ENCODE measurements around the gene GLT8D2. TPM values are rescaled to one million over a fixed set of nuclear protein-coding genes. Genes with fewer than 3 reads are reported as not detected.

Gene GLT8D2
- total and polyA plus RNA-seq, 2 donors (not counting 3 experiments of a cell fraction or from before 2014, with no cell fraction given), result 1.7 to 2.6 TPM

- Histone ChIP-seq H2AFZ (ENCODE audit: low read depth, low read length) (no peak overlapping the region), H3K9ac (replicated peaks; ENCODE audit: extremely low read depth, insufficient read depth, low read length) (no peak overlapping the region), H3K27me3 (ENCODE audit: control insufficient read depth in 2 of 2, insufficient read depth in 2 of 2, low read length in 2 of 2) (peaks cover 0 to 31% of the 10 kb centered on the region in 2 experiments), H3K79me2 (ENCODE audit: control insufficient read depth, insufficient read depth, low read length) (no peaks in the 10 kb centered on the region), H3K4me1 (ENCODE audit: control insufficient read depth, extremely low read depth, insufficient read depth, low read length) (no peaks in the 10 kb centered on the region), H3K9me1 (replicated peaks; ENCODE audit: control insufficient read depth, extremely low read depth, insufficient read depth, low read length) (no peaks in the 10 kb centered on the region), H3K27ac (ENCODE audit: insufficient read depth, low read depth, low read length) (no peak overlapping the region), H3K4me2 (ENCODE audit: insufficient read depth, low read length) (no peak overlapping the region), H3K9me3 (replicated peaks; ENCODE audit: control insufficient read depth, insufficient read depth, low read length) (no peaks in the 10 kb centered on the region), H3K4me3 (replicated peaks in 1 of 3; ENCODE audit: insufficient read depth in 1 of 3, low read depth in 1 of 3, low read length in 3 of 3) (no peak overlapping the region), H4K20me1 (replicated peaks; ENCODE audit: control insufficient read depth, extremely low read depth, insufficient read depth, low read length) (no peaks in the 10 kb centered on the region), H3K36me3 (ENCODE audit: control insufficient read depth in 2 of 2, extremely low read depth in 1 of 2, insufficient read depth in 2 of 2, low read length in 2 of 2) (no peaks in the 10 kb centered on the region)
- no peak for DNase-seq (ENCODE audit: low read depth, low spot score)
- POLR2A ChIA-PET, result no interaction called here
- no peak for FAIRE-seq
- CTCF ChIA-PET, result no interaction called here
- intact Hi-C loops (cut with micrococcal nuclease), result no loop called here
- no TSS peak for BruUV-seq (replicated peaks)
- TF ChIP-seq CTCF (IDR thresholded peaks at IDR 0.05; ENCODE audit: extremely low read depth in 1 of 2, insufficient read depth in 1 of 2, low read depth in 1 of 2, low read length in 2 of 2), result no peak
- dilution Hi-C loops (cut with MboI; ENCODE audit: extremely low pct_ligation_motif_present, low sequenced_read_pairs), result no loop called here
Measured at GRCh38 chr12:104024348-104024747, 25.6 kb downstream of the GLT8D2 start.

- CTCF ChIA-PET, result no interaction called here
- H3K4me2 ChIP-seq (ENCODE audit: insufficient read depth, low read length), result no peak overlapping the region
- no peak overlapping the region for H3K9ac ChIP-seq (replicated peaks; ENCODE audit: extremely low read depth, insufficient read depth, low read length)
- peak; percentile 48 for FAIRE-seq
- H4K20me1 ChIP-seq (replicated peaks; ENCODE audit: control insufficient read depth, extremely low read depth, insufficient read depth, low read length), result no peaks in the 10 kb centered on the region
- dilution Hi-C loops (cut with MboI; ENCODE audit: extremely low pct_ligation_motif_present, low sequenced_read_pairs), result no loop called here
- DNase-seq (ENCODE audit: low read depth, low spot score), result no peak
- H2AFZ ChIP-seq (ENCODE audit: low read depth, low read length), result no peak overlapping the region
- TF ChIP-seq JUN (IDR thresholded peaks at IDR 0.05; ENCODE audit: borderline replicate concordance, insufficient read depth, insufficient read length, low read depth), result no peak
- no peak for TF ChIP-seq CTCF (IDR thresholded peaks at IDR 0.05; ENCODE audit: extremely low read depth in 1 of 2, insufficient read depth in 1 of 2, low read depth in 1 of 2, low read length in 2 of 2)
- no peak for TF ChIP-seq POLR2AphosphoS5 (IDR thresholded peaks at IDR 0.05; ENCODE audit: insufficient read depth, low read depth, low read length)
- TF ChIP-seq FOS (IDR thresholded peaks at IDR 0.05; ENCODE audit: borderline replicate concordance, insufficient read depth, low read length), result no peak
- no peak for TF ChIP-seq MAX (IDR thresholded peaks at IDR 0.05; ENCODE audit: insufficient read depth, insufficient read length)
- TF ChIP-seq EZH2 (IDR thresholded peaks at IDR 0.05; ENCODE audit: borderline replicate concordance, low read depth, low read length, severe bottlenecking), result no peak
- TF ChIP-seq POLR2A (IDR thresholded peaks at IDR 0.05; ENCODE audit: low read depth, low read length), result no peak
- no peak for TF ChIP-seq MYC (IDR thresholded peaks at IDR 0.05; ENCODE audit: low read depth, low read length)
- TF ChIP-seq GATA2 (IDR thresholded peaks at IDR 0.05; ENCODE audit: insufficient read depth, insufficient read length, low read depth, low read length), result no peak
- no peaks in the 10 kb centered on the region for H3K9me3 ChIP-seq (replicated peaks; ENCODE audit: control insufficient read depth, insufficient read depth, low read length)
- H3K79me2 ChIP-seq (ENCODE audit: control insufficient read depth, insufficient read depth, low read length), result no peaks in the 10 kb centered on the region
- peaks cover 0 to 31% of the 10 kb centered on the region in 2 experiments for H3K27me3 ChIP-seq (ENCODE audit: control insufficient read depth in 2 of 2, insufficient read depth in 2 of 2, low read length in 2 of 2)
- no TSS peak for BruUV-seq (replicated peaks)
- intact Hi-C loops (cut with micrococcal nuclease), result no loop called here
- H3K9me1 ChIP-seq (replicated peaks; ENCODE audit: control insufficient read depth, extremely low read depth, insufficient read depth, low read length), result no peaks in the 10 kb centered on the region
- no peak overlapping the region for H3K4me3 ChIP-seq (replicated peaks in 1 of 3; ENCODE audit: insufficient read depth in 1 of 3, low read depth in 1 of 3, low read length in 3 of 3)
- H3K4me1 ChIP-seq (ENCODE audit: control insufficient read depth, extremely low read depth, insufficient read depth, low read length), result no peaks in the 10 kb centered on the region
- H3K27ac ChIP-seq (ENCODE audit: insufficient read depth, low read depth, low read length), result no peak overlapping the region
- H3K36me3 ChIP-seq (ENCODE audit: control insufficient read depth in 2 of 2, extremely low read depth in 1 of 2, insufficient read depth in 2 of 2, low read length in 2 of 2), result no peaks in the 10 kb centered on the region
- POLR2A ChIA-PET, result no interaction called here
Measured at GRCh38 chr12:104023710-104024109, 26.3 kb downstream of the GLT8D2 start.

Measured in endothelial cell of umbilical vein (primary cell).